ENCODE measurements around the gene PIH1D2.

The PIH1D2 gene

DNA sequence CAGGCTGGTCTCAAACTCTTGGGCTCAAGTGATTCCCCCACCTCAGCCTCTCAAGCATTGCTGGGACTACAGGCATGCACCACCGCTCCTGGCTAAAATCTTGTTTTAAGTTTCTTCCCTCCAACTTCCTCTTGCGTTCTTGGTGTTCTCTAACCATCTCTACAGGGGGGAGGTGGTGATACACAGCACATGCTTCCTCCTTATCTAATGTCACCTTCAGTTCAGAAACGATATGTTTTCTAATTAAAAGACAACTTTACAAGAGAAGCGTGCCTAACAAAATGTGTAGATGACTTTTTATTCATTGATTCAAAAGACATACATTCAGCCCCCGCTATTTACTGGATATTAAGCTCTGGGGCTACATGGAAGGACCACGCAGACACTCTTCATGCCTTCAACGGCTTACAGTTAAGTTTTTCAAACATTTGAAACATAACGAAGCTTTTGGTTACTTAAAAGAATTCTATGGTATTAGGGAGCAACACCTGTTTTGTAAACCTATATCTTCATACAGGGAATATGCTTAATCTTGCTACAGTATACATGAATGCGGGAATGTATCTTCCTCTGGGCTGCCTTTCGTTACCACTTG is 49.5 kb downstream of the PIH1D2 start:
- no peak for DNase-seq
- peak overlapping the region; percentile 97 for H3K27ac ChIP-seq
- H3K4me3 ChIP-seq (ENCODE audit: low read depth, low read length), result peak overlapping the region; percentile 85
- no peaks in the 10 kb centered on the region for H3K27me3 ChIP-seq (ENCODE audit: insufficient read depth, low read depth, severe bottlenecking)
- peaks cover 38% of the 10 kb centered on the region for H3K36me3 ChIP-seq
- TF ChIP-seq, protein P1, sequence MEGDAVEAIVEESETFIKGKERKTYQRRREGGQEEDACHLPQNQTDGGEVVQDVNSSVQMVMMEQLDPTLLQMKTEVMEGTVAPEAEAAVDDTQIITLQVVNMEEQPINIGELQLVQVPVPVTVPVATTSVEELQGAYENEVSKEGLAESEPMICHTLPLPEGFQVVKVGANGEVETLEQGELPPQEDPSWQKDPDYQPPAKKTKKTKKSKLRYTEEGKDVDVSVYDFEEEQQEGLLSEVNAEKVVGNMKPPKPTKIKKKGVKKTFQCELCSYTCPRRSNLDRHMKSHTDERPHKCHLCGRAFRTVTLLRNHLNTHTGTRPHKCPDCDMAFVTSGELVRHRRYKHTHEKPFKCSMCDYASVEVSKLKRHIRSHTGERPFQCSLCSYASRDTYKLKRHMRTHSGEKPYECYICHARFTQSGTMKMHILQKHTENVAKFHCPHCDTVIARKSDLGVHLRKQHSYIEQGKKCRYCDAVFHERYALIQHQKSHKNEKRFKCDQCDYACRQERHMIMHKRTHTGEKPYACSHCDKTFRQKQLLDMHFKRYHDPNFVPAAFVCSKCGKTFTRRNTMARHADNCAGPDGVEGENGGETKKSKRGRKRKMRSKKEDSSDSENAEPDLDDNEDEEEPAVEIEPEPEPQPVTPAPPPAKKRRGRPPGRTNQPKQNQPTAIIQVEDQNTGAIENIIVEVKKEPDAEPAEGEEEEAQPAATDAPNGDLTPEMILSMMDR (IDR thresholded peaks at IDR 0.05; ENCODE audit: low read depth, low read length), result no peak
- H3K9me3 ChIP-seq (ENCODE audit: severe bottlenecking), result no peaks in the 10 kb centered on the region

DNA sequence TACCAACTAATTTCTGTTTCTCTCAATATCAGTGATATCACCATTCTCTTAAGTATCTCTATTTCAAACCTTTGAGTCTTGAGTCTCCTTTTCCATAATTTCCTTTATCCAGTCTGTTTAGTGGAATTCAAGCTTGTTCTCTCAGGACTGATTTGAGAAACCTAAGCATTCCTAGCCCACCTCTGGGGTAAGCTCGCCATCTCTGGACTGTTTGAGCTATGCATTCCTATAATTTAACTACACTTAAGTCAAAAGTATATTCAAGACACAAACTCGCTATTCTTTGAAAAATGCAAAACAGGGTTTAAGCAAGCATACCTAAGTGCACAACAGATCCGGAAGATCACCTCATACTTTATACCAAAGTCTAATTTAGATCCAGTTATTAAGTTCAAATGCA is 50.7 kb downstream of the PIH1D2 start:
- H3K4me3 ChIP-seq (ENCODE audit: low read depth, low read length), result no peak overlapping the region
- H3K36me3 ChIP-seq, result peaks cover 35% of the 10 kb centered on the region
- TF ChIP-seq, protein P1 (IDR thresholded peaks at IDR 0.05; ENCODE audit: low read depth, low read length), result no peak
- no peak overlapping the region for H3K27ac ChIP-seq
- no peaks in the 10 kb centered on the region for H3K9me3 ChIP-seq (ENCODE audit: severe bottlenecking)
- no peaks in the 10 kb centered on the region for H3K27me3 ChIP-seq (ENCODE audit: insufficient read depth, low read depth, severe bottlenecking)
- no peak for DNase-seq

DNA sequence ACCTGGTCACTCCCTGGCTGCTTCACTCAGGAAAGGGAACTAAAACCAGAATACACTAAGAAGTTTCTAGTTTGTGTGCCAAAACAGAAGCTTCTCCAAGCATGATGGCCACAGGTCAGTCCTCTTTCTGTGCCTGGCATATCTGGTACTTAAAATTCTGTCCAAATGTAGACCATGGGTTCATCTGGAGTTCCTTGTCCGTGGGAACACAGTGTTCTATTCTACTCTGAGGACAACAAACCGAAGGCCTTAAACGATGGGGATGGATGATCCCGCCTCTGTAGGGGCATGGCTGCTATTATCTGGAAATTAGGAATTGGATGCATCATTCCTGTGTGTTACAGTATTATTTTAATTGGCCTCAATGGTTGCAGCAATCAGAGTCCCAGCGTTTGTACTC is 54.8 kb downstream of the PIH1D2 start:
- Histone ChIP-seq H3K36me3 (peaks cover 32% of the 10 kb centered on the region), H3K27ac (no peak overlapping the region), H3K27me3 (ENCODE audit: insufficient read depth, low read depth, severe bottlenecking) (no peaks in the 10 kb centered on the region), H3K4me3 (ENCODE audit: low read depth, low read length) (no peak overlapping the region), H3K9me3 (ENCODE audit: severe bottlenecking) (no peaks in the 10 kb centered on the region)
- no peak for DNase-seq
- TF ChIP-seq, protein P1 (IDR thresholded peaks at IDR 0.05; ENCODE audit: low read depth, low read length), result no peak
